GM18508 (cell line): ENCODE measurements around the gene HMCN2.

Source experiments
- ATAC-seq: cut with Tn5 transposase; IDR thresholded peaks from one replicate; pipeline ENCODE4 v1.9.1; 2021; ENCODE audit warnings: moderate number of reproducible peaks; ENCODE audit not compliant: insufficient read depth, unreplicated experiment

Gene HMCN2

DNA sequence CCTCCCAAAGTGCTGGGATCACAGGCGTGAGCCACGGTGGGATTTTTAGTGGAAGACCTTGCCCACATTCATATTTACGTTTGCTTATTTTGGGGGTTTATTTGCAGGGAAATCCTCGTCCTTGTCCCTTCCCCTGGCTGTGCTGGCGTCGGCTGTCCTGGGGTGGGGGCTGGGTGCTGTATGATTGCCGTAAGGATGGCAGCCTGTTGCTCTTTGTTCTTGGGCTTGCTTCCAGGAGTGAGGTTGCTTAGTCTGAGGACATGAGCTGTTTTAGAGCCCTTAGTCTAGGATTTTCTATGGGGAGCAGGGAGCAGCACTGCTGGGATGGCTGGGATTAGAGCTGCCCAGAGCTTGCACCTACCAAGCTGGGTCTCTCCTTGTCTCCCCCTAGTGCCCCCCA, 93.4 kb downstream of the HMCN2 start:
- no peak for ATAC-seq

DNA sequence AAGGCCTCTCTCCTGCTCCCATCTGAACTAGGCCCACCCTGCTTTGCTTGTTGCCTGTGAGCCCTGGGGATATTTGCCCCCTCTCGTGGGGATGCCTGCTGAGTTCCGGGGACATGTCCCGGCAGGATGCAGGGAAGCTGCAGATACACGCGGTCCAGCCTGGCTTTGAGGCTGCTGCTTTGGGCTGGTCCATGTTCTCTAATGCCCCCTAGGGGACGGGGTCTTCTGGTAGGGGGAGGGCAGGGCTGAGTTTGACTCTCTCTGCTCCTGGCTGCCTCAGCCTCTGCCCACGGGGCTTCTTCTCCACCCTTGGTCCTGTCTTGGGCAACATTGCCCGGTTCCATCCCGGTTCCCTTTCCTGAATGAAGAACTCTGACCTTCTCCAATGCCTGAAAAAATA, 94.3 kb downstream of the HMCN2 start:
- no peak for ATAC-seq

DNA sequence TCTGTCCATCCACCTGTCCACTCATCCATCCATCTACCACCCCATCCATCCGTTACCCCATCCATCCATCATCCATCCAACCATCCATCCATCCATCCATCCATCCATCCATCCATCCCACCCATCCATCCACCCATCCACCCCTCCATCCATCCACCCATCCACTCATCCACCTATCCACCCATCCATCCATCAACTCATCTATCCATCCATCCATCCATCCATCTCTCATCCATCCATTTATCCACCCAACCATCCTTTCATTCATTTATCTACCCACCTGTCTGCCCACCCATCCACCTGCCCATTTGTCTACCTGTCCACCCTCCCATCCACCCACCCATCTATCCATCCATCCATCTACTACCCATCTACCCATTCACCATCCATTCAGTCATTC, 95.1 kb downstream of the HMCN2 start:
- ATAC-seq = no peak

DNA sequence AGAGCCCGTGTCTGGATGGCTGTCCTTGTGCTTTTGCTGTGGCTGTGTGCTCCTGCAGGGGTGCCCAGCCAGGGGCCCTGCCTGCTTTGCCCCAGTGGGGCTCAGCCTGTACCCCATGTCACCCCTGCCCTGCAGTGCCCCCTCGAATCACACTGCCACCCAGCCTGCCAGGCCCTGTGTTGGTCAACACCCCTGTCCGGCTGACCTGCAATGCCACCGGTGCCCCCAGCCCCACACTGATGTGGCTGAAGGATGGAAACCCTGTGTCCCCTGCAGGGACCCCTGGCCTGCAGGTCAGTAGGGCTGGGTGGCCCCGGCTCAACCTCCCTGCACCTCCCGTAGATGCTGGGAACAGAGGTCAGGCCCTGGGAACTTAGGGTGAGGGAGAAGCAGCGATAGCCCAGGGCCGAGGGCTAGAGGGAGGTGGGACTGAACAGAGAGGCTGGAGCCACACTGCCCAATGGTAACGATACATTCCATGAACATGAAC, 96.4 kb downstream of the HMCN2 start:
- ATAC-seq = no peak

DNA sequence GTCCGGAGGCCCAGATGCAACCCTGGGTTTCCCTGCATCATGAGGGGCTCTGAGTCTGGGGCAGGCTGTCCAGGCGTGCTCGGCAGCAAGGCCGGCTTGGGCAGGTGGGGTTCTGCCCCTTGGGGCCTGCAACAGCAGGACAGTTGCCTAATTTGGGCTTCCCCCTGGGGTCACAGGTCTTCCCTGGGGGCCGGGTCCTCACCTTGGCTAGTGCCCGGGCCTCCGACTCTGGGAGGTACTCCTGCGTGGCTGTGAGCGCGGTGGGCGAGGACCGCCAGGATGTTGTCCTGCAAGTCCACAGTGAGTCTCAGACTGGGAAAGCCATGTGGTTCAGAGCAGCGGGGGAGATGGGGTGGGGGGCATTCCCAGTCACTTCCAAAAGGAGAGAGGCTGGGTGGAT, 97.1 kb downstream of the HMCN2 start:
- ATAC-seq = no peak

DNA sequence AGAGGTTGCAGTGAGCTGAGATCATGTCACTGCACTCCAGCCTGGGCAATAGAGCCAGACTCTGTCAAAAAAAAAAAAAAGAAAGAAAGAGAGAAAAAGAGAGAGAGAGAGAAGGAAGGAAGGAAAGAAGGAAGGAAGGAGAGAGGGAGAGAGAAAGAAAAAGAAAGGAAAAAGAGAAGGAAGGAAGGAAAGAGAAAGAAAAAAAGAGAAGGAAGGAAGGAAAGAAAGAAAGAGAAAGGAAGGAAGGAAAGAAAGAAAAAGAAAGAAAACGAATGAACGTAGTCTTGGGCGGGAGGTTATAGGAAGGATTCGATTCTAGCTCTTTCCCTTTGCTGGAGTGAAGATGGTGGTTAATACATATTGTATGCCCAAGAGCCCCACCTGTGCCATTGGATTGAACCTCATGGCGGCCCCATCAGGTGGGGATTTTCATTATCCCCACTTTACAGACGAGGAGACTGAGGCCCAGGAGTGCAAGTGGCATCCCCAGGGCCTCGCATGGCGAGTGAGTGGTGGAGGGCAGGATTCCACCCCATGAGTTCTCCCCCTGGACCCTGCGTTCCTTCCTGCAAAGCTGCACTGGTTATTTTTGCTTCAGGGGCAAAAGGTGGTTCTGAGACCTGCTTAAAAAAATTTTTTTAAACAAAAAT, 98.3 kb downstream of the HMCN2 start:
- no peak for ATAC-seq

DNA sequence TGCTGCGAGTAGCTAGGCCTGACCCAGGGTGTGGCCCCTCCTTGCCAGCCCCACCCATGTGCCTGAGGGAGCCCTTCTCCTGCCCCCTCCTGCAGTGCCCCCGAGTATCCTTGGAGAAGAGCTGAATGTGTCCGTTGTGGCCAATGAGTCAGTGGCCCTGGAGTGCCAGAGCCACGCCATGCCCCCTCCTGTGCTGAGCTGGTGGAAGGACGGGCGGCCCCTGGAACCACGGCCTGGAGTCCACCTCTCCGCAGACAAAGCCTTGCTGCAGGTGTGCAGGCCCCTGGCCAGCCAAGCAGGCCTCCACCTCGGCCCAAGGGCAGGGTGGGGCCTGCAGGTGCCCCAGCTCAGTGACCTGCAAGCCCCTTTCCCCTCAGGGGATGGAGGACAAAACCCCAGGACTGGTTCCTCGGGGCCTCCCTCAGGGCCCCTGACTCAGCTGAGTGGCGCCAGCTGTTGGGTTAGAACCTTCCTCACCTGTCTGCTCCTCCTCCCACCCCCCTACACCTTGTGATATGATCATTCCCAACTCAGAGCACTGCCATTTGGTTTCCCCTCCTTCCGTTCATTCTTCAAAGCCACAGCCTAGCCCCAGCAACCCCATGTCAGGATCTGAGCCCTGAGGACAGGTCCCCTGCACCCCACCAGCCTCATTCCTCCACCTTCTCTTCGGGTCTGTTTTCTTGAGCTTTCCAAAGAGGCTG, 99.2 kb downstream of the HMCN2 start:
- no peak for ATAC-seq

DNA sequence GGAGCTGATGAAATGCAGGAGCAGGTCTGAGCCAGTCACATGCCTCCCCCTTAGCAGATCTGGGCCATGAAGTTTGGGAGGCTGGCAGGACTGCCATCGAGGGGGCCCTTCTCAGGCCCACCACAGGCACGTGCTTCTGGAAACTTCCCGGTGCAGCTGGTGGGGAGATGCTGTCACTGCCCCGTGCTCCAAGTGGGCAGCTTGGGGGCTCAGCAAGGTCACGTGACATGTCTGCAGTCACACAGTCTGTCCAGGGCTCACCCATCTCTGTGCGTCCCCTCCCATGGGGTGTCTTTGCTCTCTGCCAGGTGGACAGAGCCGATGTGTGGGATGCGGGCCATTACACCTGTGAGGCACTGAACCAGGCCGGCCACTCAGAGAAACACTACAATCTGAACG, 99.8 kb downstream of the HMCN2 start:
- ATAC-seq = no peak

DNA sequence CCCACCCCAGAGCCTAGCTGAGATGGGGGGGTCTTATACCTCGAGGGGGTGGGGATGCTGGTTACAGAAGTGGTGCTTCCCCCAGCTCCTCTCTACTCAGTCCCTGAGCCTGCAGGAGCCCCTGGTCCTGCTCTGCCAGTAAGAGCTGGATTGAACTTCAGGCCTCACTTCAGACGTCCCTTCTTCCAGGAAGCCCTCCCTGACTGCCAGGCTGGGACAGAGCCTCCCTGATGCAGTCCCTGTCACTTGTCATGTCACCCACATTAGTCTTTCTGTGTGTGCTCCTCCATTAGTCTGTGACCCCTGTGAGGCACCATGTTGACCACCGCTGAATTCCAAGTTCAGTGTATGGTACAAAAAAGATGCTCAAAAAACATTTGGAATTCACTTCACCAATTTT, 100.5 kb downstream of the HMCN2 start:
- no peak for ATAC-seq

DNA sequence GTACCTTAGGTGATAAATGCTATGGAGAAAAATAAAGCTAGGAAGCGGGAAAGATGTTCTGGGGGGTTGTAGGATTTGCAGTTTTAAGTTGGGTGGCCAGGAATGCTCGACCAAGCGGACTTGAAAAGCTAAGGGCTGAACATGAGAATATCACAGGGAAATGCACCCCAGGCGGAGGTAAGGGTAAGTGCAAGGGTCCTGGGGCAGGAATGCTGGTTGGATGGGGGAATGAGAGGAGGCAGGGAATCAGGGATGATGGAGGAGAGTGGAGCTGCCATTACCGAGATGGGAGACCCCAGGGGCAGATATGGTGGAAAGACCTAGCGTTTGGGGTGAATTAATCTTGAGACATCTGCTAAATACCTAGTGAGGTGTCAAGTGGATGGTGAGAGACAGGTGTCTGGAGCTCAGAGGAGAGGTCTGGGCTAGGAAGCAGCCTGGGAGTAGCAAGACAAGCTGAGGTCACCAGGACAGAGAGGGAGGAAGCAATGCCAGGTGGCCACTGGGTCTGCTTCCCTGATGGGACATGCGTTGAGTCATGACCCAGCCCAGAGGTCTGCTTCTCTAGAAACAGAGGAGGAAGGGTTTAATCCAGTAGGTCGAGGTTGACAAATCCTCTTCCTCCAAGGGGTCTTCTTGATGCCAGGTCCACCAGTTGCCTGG, 101.5 kb downstream of the HMCN2 start:
- no peak for ATAC-seq

DNA sequence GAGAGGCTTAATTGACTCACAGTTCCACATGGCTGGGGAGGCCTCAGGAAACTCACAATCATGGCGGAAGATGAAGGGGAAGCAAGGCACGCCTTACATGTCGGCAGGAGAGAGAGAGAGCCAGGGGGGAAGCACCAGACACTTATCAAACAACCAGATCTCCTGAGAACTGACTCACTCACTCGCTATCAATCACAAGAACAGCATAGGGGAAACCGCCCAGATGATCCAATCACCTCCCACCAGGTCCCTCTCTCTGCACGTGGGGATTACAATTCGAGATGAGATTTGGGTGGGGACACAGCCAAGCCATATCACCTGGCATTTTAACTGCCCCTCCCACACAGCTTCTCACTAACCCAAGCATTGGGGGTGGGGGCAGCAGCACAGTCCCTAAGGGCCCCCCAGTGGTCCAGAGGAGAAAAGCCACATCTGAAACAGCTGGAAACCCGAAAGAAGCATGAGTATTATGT, 103.1 kb downstream of the HMCN2 start:
- no peak for ATAC-seq

DNA sequence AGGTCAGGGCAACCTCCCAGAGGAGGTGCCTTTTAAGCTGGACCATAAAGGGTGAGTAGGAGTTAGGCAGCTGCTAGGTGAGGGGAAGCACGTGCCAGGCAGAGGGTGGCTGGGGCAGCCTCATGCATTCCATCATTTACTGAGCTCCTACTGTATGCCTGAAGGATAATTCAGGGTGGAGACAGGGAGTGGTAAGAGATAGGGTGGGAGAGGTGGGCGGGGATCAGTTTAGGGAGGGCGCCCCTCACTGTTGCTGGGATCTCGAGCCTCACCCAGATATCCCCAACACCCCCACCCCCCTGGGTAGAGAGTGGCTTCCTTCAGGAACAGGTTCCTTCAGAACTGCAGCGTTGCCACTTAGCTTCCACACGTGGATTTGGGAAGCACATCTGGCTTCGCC, 104.7 kb downstream of the HMCN2 start:
- no peak for ATAC-seq

DNA sequence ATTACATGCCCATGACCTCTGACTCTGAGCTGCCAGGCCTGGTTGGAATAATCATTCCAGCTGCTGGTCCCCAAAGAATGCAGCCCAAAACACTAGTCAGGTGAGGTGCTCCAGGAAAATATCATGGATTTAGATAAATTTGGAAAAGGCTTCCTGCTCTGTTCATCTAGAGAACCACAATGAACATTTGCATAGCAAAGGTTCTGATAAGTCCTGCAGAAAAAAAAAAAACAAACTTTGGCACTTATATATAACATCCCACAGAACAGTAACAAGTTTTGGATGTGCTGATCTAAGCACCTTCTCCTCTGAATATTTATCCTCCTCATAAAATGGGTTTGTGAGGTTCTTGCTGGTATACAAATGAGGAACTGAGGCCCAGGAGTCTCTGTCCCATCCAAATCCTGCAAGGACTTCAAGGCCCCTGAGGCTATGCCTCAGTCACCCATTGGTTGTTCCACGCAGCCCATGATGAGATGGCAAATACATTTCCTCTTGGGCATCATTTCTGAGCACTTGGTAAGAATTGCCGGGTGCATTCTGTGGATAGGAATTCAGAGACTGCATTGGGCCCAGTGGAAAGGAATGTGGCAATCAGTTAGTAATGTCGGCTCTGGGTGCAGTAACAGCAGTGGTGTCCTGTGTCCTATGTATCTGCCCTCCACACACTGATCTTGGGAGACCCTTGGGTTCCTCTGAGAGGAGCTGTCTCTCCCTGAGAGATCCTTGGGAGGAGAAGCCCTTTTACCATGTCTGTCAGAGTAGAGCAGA, 105.8 kb downstream of the HMCN2 start:
- no peak for ATAC-seq

DNA sequence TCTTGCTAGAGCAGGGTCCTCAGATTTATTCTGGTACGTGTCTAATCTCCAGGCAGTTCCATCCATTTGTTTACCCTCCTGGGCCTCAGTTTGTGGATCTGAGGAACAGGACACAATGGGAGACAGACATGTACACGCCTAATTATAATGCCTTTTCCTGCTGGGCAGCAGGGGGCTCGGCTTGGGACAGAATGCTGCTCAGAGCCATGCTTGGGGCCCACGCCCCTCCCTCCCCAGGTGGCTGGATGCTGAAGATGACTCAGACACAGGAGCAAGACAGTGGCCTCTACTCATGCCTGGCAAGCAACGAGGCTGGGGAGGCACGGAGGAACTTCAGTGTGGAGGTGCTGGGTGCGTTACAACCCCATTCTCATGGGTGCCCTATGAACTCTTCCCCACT, 106.5 kb downstream of the HMCN2 start:
- ATAC-seq = no peak

DNA sequence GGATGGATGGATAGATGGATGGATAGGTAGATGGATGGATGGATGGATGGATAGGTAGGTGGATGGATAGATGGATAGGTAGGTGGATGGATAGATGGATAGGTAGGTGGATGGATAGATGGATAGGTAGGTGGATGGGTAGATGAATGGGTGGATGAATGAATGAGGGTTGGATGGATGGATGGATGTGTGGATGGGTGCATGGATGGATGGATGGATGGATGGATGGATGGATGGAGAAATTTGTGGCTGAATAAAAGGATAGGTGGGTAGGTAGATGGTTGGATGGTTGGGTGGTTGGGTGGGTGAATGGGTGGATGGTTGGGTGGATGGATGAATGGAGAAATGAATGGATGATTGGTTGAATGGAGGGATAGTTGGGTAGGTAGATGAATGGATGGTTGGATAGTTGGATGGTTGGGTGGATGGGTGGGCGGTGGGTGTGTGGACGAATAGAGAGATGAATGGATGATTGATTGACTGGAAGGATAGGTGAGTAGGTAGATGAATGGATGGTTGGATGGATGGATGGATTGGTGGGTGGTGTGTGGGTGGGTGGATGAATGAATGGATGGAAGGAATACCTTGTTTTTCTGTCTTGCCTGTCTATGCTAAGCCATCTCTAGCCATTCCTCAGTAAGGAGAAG, 108.2 kb downstream of the HMCN2 start:
- ATAC-seq = no peak

DNA sequence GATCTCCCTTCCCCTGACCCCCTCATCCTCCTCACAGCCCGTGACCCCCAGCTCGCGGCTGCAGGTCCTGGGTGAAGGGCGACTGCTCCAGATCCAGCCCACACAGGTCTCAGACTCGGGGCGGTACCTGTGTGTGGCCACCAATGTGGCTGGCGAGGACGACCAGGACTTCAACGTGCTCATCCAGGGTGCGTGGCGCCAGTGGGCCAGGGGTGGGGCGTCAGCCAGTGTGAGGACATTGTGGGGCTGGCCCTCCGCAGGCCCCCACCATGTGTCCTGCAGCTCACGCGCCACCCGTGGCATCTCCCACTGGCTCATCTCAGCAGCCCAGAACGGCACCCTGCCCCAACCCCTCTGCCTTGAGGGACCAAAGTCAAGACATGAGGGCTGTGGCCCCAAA, 112.1 kb downstream of the HMCN2 start:
- ATAC-seq = no peak

DNA sequence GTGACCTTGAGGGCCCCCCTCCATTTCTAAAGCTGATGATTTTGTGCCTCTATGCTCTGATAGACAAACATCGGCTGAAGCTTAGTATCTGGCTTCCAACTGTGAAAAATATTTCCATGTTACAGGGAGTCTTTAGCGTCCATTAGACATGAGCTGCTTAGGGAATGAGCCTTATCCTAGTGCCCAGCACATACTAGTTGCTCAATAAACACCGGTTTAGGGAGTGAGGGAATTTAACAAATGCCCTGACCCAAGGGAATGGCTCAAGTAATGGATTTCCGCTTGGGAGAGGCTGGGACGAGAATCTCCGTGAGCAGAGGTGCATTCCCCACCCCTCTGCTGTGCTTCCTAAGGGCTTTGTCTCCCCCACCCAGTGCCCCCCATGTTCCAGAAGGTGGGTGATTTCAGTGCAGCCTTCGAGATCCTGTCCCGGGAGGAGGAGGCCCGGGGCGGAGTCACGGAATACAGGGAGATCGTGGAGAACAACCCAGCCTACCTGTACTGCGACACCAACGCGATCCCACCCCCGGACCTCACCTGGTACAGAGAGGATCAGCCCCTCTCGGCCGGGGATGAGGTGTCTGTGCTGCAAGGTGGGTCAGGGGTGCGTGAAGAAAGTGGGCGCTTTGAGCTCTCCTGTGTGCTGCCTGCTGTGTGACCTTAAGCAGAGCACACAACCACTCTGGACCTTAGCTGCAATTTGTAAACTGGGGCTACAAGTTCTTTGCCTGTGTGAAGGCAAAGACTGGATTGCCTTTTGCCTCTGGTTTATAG, 113.5 kb downstream of the HMCN2 start:
- ATAC-seq = no peak

DNA sequence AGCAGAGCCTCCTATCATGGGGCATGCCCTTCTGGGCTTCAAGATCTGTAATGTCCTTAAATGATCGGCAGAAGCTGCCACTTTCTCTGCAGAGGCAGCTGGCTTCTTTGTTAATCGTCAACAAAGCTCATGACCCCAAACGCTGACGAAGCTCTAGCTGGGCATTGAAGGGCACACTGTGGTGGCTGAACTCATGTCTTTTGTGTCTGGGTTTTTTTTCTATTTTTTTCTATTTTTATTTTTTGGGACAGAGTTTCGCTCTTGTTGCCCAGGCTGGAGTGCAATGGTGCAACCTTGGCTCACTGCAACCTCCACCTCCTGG, 114.0 kb downstream of the HMCN2 start:
- no peak for ATAC-seq

DNA sequence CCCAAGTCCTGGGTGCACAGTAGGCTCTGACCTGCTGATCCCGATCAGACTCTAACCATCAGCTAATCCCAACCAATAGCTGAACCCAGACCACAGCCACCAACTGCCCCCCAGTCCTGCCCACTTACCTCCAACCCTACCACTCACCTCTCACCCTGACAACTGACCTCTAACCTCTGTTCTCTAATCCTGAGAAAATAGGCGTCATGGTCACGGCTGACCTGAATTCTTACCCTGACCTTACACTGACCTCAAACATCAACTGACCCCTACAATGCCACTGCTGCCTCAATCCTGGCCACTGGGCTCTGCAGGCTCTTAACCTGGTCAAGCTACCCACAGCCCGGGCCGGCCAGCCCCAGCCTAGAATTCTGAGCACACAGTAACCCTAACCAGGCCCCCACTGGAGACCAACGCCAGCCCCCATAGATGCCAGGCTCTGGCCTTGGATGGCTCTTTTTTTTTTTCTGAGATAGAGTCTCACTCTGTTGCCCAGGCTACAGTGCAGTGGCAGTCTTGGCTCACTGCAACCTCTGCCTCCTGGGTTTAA, 115.4 kb downstream of the HMCN2 start:
- ATAC-seq = no peak
